RPMI7951 (cell line): ENCODE results near the gene IFT22. TPM values are rescaled to one million over a fixed set of nuclear protein-coding genes. Genes with fewer than 3 reads are reported as not detected.
"Not testable (repeated sequence)": the region's sequence is repeated elsewhere in the genome, so short reads cannot be mapped to it uniquely, and the experiment has no call there.

Experiments
- DNase-seq: peaks from one replicate; pipeline ENCODE4 v3.0.0-alpha.2; 2012; ENCODE audit warnings: low read depth
- total RNA-seq: library from RNA; depleted of rRNA; stranded (reverse); fragments of >200 nt; shearing (Covaris generic); gene quantifications from 2 replicates; pipeline ENCODE4 v1.2.3, GENCODE V29; 2014

The IFT22 gene
- total RNA-seq, 1 experiment from 2014 or later = 58.2 TPM

- peak; percentile 49 for DNase-seq
Observed at GRCh38 chr7:101315336-101315735, 6.3 kb downstream of the IFT22 start.

- DNase-seq = peak; percentile 35
Observed at GRCh38 chr7:101308245-101309085, 13.1 kb downstream of the IFT22 start.

GRCh38 chr7:101306307-101306706 is 15.3 kb downstream of the IFT22 start:
- no peak for DNase-seq

- no peak for DNase-seq
Observed at GRCh38 chr7:101303102-101303701, 18.4 kb downstream of the IFT22 start.

GRCh38 chr7:101302641-101303101 is 18.9 kb downstream of the IFT22 start:
- no peak for DNase-seq

GRCh38 chr7:101300465-101301376 is 20.9 kb downstream of the IFT22 start:
- no peak for DNase-seq

GRCh38 chr7:101299511-101300464 is 21.8 kb downstream of the IFT22 start:
- DNase-seq = no peak

- no peak for DNase-seq
Observed at GRCh38 chr7:101294832-101295121, 26.8 kb downstream of the IFT22 start.

- no peak for DNase-seq
Observed at GRCh38 chr7:101294039-101294831, 27.4 kb downstream of the IFT22 start.

- DNase-seq = not testable (repeated sequence)
Observed at GRCh38 chr7:101293069-101294021, 28.3 kb downstream of the IFT22 start.

GRCh38 chr7:101292566-101292965 is 29.0 kb downstream of the IFT22 start:
- peak; percentile 60 for DNase-seq

GRCh38 chr7:101290186-101291037 is 31.2 kb downstream of the IFT22 start:
- peak; percentile 36 for DNase-seq

- DNase-seq = not testable (repeated sequence)
Observed at GRCh38 chr7:101289687-101290086, 31.9 kb downstream of the IFT22 start.

GRCh38 chr7:101288439-101288838 is 33.2 kb downstream of the IFT22 start:
- DNase-seq = no peak

GRCh38 chr7:101287032-101287431 is 34.6 kb downstream of the IFT22 start:
- DNase-seq = no peak

GRCh38 chr7:101285880-101286279 is 35.7 kb downstream of the IFT22 start:
- not testable (repeated sequence) for DNase-seq

GRCh38 chr7:101285171-101285570 is 36.4 kb downstream of the IFT22 start:
- DNase-seq = no peak

- not testable (repeated sequence) for DNase-seq
Observed at GRCh38 chr7:101280912-101281311, 40.7 kb downstream of the IFT22 start.
